Fibroblast of villous mesenchyme (primary cell): ENCODE results near the gene PCNX2. TPM values are rescaled to one million over a fixed set of nuclear protein-coding genes. Genes with fewer than 3 reads are reported as not detected.

Experiments
- DNase-seq: peaks from one replicate; pipeline ENCODE4 v3.0.0-alpha.2; 2010; ENCODE audit warnings: low read depth
- H3K4me3 ChIP-seq: 2 replicates; pipeline ENCODE4 v1.5.1; 2011; ENCODE audit warnings: low read depth, mild to moderate bottlenecking, low read length
- total RNA-seq: library from RNA; depleted of rRNA; stranded (reverse); fragments of >200 nt; gene quantifications from 2 replicates; pipeline ENCODE4 v1.2.3, GENCODE V29; 2012
- TF ChIP-seq, protein P1 (sequence below): IDR thresholded peaks from 2 replicates; pipeline ENCODE4 v1.5.1; 2012; ENCODE audit warnings: low read depth, mild to moderate bottlenecking, low read length; ENCODE audit not compliant: insufficient read depth

PCNX2 gene
- total RNA-seq, 1 donor: 38.4 TPM

DNA sequence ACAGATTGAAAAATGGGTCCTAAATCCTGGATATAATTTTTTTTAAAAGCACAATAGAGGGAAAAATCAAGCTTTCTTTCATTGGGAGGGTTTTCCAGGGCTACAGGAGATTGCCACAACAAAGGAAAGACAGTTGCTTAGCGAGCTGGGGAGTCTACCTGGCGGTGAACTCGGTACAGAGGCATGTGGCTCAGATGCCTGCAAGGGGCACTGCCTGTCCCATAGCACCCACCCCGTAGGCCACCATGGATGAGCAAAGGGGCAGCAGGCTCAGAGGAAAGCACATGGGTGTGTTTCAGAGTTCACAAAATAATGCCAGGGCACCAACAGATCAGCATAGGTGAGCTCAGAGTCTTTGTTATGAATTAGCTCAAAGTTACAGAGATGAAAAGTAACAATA, 79.5 kb downstream of the PCNX2 start:
- TF ChIP-seq, protein P1, sequence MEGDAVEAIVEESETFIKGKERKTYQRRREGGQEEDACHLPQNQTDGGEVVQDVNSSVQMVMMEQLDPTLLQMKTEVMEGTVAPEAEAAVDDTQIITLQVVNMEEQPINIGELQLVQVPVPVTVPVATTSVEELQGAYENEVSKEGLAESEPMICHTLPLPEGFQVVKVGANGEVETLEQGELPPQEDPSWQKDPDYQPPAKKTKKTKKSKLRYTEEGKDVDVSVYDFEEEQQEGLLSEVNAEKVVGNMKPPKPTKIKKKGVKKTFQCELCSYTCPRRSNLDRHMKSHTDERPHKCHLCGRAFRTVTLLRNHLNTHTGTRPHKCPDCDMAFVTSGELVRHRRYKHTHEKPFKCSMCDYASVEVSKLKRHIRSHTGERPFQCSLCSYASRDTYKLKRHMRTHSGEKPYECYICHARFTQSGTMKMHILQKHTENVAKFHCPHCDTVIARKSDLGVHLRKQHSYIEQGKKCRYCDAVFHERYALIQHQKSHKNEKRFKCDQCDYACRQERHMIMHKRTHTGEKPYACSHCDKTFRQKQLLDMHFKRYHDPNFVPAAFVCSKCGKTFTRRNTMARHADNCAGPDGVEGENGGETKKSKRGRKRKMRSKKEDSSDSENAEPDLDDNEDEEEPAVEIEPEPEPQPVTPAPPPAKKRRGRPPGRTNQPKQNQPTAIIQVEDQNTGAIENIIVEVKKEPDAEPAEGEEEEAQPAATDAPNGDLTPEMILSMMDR: no peak
- no peak overlapping the region for H3K4me3 ChIP-seq
- no peak for DNase-seq

- TF ChIP-seq, protein P1: no peak
- H3K4me3 ChIP-seq: no peak overlapping the region
- no peak for DNase-seq
Measured at GRCh38 chr1:233215135-233215760, 80.3 kb downstream of the PCNX2 start.

GRCh38 chr1:233211595-233211994, 83.9 kb downstream of the PCNX2 start:
- no peak overlapping the region for H3K4me3 ChIP-seq
- DNase-seq: no peak
- TF ChIP-seq, protein P1: no peak

DNA sequence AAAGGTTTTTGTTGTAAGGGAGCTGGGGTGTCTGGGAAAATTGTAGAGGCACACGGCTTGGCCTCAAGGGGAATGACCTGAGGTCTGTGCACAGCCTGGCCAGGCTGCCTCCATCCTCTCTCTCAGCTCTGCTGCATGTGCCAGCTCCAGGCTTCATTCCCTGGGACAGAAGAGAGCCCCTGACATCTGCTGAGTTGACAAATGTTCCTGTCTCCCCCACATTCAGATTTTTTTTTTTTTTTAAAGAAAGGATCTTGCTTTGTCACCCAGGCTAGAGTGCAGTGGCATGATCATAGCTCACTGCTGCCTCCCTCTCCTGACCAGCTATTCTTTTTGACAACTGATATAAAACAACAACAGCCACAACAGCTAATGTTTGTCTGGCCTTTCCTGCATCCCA, 84.4 kb downstream of the PCNX2 start:
- no peak overlapping the region for H3K4me3 ChIP-seq
- TF ChIP-seq, protein P1: no peak
- no peak for DNase-seq

DNA sequence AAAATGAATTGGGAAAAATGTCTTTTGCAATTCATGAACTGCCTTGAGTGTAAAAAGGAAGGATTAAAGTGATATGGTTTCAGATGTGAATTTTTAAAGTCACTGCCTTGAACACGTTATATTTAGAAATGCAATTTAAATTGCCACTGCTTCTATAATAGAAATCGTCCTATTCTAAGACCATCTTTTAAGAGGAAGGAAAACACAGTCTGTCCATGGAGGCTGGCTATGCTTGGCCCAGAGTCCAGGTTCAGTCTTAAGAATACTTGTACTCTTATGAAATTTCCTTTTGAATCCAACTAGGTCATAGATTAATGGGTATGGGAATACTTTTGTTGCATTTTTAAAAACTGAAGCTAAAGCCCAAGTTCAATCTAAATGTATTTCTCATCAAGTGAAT, 86.0 kb downstream of the PCNX2 start:
- TF ChIP-seq, protein P1: no peak
- no peak overlapping the region for H3K4me3 ChIP-seq
- no peak for DNase-seq

GRCh38 chr1:233208687-233209086, 86.8 kb downstream of the PCNX2 start:
- TF ChIP-seq, protein P1: no peak
- no peak for DNase-seq
- no peak overlapping the region for H3K4me3 ChIP-seq

DNA sequence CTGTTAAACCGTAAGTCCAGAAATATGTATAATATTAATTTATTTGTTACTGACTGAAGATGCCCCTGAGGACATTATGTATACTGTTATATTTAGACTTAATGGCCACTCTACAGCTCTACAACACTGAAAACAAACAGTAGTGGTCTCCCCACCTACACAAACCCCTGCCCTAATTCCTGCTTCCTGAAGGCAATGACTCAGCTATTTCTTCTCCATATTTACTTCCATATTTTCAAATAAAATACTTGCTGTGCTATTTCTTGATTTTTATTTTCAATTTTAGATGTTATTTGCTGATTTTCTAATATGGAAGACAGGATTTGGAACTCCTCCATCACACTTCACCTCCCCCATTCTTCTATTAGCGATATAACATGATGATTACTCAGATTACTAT, 97.6 kb downstream of the PCNX2 start:
- TF ChIP-seq, protein P1: no peak
- DNase-seq: no peak
- no peak overlapping the region for H3K4me3 ChIP-seq
